Suprapubic skin (tissue), 4 donors: ENCODE data around the gene USF2. TPM values are rescaled to one million over a fixed set of nuclear protein-coding genes. Genes with fewer than 3 reads are reported as not detected.

Experiments used
- DNase-seq, 2 donors: peaks; one replicate each; pipeline ENCODE4 v3.0.0-alpha.2; 2019; ENCODE audit warnings: low spot score in 2 of 2
- H3K27ac ChIP-seq: fragments of 200-600 bp; sonication (generic); one replicate; pipeline ENCODE4 v1.5.1; 2019
- H3K27me3 ChIP-seq: fragments of 200-600 bp; sonication (generic); one replicate; pipeline ENCODE4 v1.5.1; 2019
- H3K36me3 ChIP-seq: fragments of 200-600 bp; sonication (generic); one replicate; pipeline ENCODE4 v1.5.1; 2019
- H3K4me1 ChIP-seq: fragments of 200-600 bp; sonication (generic); one replicate; pipeline ENCODE4 v1.5.1; 2019
- H3K4me3 ChIP-seq: fragments of 200-600 bp; sonication (generic); one replicate; pipeline ENCODE4 v1.5.1; 2019; ENCODE audit warnings: mild to moderate bottlenecking
- H3K9me3 ChIP-seq: fragments of 200-600 bp; sonication (generic); one replicate; pipeline ENCODE4 v1.5.1; 2019
- EP300 ChIP-seq: sonication (generic); formaldehyde crosslinking; IDR thresholded peaks from one replicate; pipeline ENCODE4 v1.6.1; 2017; ENCODE audit warnings: antibody characterized with exemption
- POLR2A ChIP-seq, 2 donors: fragments of 450-650 bp; IDR thresholded peaks; one replicate each; pipeline ENCODE4 v1.6.1; 2017; ENCODE audit warnings: antibody characterized with exemption in 2 of 2, mild to moderate bottlenecking in 2 of 2, moderate library complexity in 2 of 2
- POLR2AphosphoS5 ChIP-seq, 3 donors: sonication (generic); formaldehyde crosslinking; IDR thresholded peaks; one replicate each; pipeline ENCODE4 v1.6.1; 2017; ENCODE audit warnings: antibody characterized with exemption in 3 of 3
- WGBS: methylation state at CpG from one replicate; pipeline ENCODE4 v1.1.5; 2018; 5-methylcytosine and 5-hydroxymethylcytosine counted together
- total RNA-seq, 4 donors: library from RNA; depleted of rRNA; stranded (reverse); fragments of >200 nt; gene quantifications; one replicate each; pipeline ENCODE4 v1.1.0, GENCODE V29; 2016
- TF ChIP-seq, protein P1 (sequence below), 2 donors: fragments of 200-600 bp in 1 of 2; fragments of 450-650 bp in 1 of 2; sonication (generic) in 1 of 2; IDR thresholded peaks; one replicate each; pipeline ENCODE4 v1.5.1; 2016 to 2019; ENCODE audit warnings: antibody characterized with exemption in 2 of 2, mild to moderate bottlenecking in 1 of 2, moderate library complexity in 1 of 2

The USF2 gene
- total RNA-seq, 4 donors from 2014 or later, result 111 to 178 (median 122) TPM

DNA sequence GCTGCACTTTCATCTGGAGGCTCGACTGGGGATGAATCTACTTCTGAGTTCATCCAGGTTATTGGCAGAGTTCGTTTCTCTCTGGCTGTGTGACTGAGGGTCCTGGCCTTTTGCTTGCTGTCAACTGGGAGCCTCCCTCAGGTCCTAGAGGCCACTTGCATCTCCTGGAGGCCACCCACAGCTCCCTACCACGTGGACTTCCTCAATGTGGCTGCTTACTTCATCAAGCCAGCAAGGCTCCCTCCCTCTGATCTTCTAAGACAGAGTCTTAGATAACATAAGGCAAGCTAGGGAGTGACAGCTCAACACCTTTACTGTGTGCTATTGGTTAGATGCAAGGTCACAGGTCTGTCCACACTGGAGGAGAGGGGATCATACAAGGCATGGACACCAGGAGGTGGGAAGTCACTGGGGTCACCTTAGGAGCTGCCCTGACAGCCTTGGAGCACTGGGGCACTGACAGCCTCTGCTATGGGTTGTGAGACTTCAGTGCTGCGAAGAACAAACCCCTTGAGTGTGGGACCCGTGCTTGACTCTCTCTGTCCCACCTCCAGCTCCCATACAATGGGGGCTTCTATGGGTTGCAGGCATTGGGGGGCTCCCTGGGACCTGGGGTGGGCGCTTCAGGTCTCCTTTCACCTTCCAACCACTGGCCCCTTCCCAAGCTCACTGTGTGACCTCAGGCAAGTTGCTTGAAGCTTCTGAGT lies 45.5 kb upstream of the USF2 start:
- 82% methylated on average over 5 of the region's 6 CpGs for WGBS

DNA sequence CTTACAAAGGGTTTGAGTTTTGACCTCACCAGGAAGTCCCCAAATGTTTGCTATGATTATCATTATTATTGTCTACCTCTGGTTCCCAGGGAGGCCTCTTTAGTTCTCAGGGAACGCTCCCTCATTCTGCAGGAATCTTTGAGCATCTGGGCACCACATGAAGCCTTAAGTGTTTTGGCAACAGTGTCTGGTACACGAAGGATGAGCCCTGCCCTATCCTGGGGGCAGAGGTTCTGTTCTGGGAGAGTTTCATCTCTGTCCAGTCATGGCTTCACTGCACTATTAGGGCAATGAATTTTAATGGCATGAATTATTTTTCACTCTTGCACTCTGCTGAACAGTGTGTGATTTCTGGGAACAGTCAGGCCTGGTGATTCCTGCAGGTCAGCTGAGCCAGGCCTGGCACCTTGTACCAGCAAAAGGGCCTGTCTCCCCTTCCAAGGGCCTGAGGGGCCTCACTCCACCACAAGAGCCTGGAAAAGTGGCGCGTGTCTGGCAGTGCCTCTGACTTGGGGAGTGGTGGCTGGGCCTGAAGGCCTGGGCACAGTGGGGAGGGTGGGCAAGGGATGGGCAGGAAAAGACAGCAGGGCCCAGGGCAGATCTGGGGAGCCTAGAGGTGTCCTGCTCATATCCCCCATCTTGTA lies 44.8 kb upstream of the USF2 start:
- TF ChIP-seq POLR2AphosphoS5 (IDR thresholded peaks at IDR 0.05), result no peak
- no peak for TF ChIP-seq POLR2A (IDR thresholded peaks at IDR 0.05)
- TF ChIP-seq, protein P1, sequence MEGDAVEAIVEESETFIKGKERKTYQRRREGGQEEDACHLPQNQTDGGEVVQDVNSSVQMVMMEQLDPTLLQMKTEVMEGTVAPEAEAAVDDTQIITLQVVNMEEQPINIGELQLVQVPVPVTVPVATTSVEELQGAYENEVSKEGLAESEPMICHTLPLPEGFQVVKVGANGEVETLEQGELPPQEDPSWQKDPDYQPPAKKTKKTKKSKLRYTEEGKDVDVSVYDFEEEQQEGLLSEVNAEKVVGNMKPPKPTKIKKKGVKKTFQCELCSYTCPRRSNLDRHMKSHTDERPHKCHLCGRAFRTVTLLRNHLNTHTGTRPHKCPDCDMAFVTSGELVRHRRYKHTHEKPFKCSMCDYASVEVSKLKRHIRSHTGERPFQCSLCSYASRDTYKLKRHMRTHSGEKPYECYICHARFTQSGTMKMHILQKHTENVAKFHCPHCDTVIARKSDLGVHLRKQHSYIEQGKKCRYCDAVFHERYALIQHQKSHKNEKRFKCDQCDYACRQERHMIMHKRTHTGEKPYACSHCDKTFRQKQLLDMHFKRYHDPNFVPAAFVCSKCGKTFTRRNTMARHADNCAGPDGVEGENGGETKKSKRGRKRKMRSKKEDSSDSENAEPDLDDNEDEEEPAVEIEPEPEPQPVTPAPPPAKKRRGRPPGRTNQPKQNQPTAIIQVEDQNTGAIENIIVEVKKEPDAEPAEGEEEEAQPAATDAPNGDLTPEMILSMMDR (IDR thresholded peaks at IDR 0.05), result no peak
- no peak for TF ChIP-seq EP300
- H3K27ac ChIP-seq, result no peak overlapping the region
- DNase-seq, result peak in 1 of 2 donors; percentile 59
- WGBS, result 36% methylated on average over 4 of the region's 4 CpGs
- no peaks in the 10 kb centered on the region for H3K27me3 ChIP-seq
- H3K36me3 ChIP-seq, result no peaks in the 10 kb centered on the region
- no peak overlapping the region for H3K4me3 ChIP-seq
- H3K9me3 ChIP-seq, result no peaks in the 10 kb centered on the region
- peaks cover 28% of the 10 kb centered on the region for H3K4me1 ChIP-seq

More for the DNA sequence above, 45.5 kb upstream of the USF2 start:
- TF ChIP-seq, protein P1 (IDR thresholded peaks at IDR 0.05), result no peak
- no peak for TF ChIP-seq EP300
- no peak for TF ChIP-seq POLR2AphosphoS5 (IDR thresholded peaks at IDR 0.05)
- TF ChIP-seq POLR2A (IDR thresholded peaks at IDR 0.05), result no peak
- H3K27ac ChIP-seq, result no peak overlapping the region
- no peak overlapping the region for H3K4me3 ChIP-seq
- no peaks in the 10 kb centered on the region for H3K9me3 ChIP-seq
- H3K4me1 ChIP-seq, result peaks cover 28% of the 10 kb centered on the region
- H3K36me3 ChIP-seq, result no peaks in the 10 kb centered on the region
- DNase-seq, result peak in 1 of 2 donors; percentile 52
- H3K27me3 ChIP-seq, result no peaks in the 10 kb centered on the region

DNA sequence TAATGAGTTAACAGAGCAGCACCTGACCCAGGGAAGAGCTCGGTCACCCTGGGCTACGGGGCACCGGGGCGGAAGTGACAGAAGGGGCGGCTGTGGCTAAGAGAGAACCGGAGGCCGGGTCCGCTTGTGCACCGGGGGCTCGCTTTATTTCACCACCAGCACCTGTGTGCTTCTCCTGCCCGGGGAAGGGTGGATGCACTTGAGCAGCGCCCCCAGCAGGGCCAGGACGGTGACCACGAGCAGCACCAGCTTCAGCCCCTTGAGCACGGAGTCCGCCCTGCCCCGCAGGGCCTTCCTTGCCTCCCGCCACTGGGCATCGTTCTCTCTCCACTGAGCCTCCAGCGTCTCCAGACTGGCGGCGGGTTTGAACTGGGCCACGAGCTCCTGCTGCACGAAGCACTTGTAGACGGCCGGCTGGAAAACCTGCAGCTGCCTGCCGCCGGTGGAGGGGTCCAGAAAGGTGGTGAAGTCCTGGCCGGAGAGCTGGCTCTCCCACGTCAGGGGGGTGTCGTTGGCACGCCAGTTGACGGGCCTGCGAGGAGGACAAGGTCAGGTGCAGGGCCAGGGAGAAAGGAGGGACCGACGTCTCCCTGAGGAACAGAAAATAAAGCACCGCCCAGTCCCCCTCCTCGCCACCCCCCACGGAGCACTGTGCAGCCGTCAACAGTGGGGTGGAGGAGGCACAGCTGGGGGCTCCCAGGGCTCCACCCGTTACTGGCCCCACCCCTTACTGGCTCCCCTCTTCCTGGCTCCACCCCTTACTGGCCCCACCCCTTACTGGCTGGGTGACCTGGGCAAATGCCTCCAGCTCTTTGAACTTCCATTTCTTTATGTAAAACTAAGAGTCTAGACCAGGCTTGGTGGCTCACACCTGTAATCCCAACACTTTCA lies 43.8 kb upstream of the USF2 start:
- TF ChIP-seq EP300 (no peak), POLR2AphosphoS5 (IDR thresholded peaks at IDR 0.05) (no peak), POLR2A (IDR thresholded peaks at IDR 0.05) (no peak)
- TF ChIP-seq, protein P1 (IDR thresholded peaks at IDR 0.05), result no peak
- no peak overlapping the region for H3K27ac ChIP-seq
- WGBS, result 72% methylated on average over 14 of the region's 41 CpGs
- H3K36me3 ChIP-seq, result no peaks in the 10 kb centered on the region
- no peaks in the 10 kb centered on the region for H3K9me3 ChIP-seq
- DNase-seq, result peak in 1 of 2 donors; percentile 73
- H3K27me3 ChIP-seq, result no peaks in the 10 kb centered on the region
- peaks cover 28% of the 10 kb centered on the region for H3K4me1 ChIP-seq
- no peak overlapping the region for H3K4me3 ChIP-seq

DNA sequence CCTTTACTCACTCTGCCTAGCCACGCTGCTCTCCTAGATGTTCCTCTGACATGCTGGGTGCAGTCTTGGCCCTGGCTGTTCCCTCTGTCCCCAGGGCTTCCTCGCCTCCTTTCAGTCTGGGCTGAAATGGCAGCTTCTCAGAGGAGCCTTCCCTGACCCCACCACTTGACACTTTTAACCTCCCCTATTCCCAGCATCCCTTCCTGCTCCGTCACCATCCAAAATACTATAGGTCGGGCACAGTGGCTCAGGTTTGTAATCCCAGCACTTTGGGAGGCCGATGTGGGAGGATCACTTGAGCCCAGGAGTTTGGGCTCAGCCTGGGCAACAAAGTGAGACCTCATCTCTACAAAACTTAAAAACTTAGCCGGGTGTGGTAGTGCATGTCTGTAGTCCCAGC lies 42.8 kb upstream of the USF2 start:
- no peaks in the 10 kb centered on the region for H3K9me3 ChIP-seq
- no peak overlapping the region for H3K27ac ChIP-seq
- no peaks in the 10 kb centered on the region for H3K36me3 ChIP-seq
- no peaks in the 10 kb centered on the region for H3K27me3 ChIP-seq
- TF ChIP-seq POLR2AphosphoS5 (IDR thresholded peaks at IDR 0.05), result no peak
- TF ChIP-seq POLR2A (IDR thresholded peaks at IDR 0.05), result no peak
- TF ChIP-seq EP300, result no peak
- TF ChIP-seq, protein P1 (IDR thresholded peaks at IDR 0.05), result no peak
- peak in 1 of 2 donors; percentile 44 for DNase-seq
- H3K4me3 ChIP-seq, result no peak overlapping the region
- H3K4me1 ChIP-seq, result peaks cover 28% of the 10 kb centered on the region
- 86% methylated on average over 6 of the region's 6 CpGs for WGBS
